CD4-positive, CD25-positive, alpha-beta regulatory T cell (primary cell): ENCODE data around the gene S100A3. TPM values are rescaled to one million over a fixed set of nuclear protein-coding genes. Genes with fewer than 3 reads are reported as not detected.

ENCODE experiments used
- ATAC-seq, 2 donors: fragments of 150-1000 bp; cut with Tn5 transposase; one replicate each; pipeline ENCODE4 v1.10.0; 2021; ENCODE audit warnings: low read depth in 2 of 2, moderate number of reproducible peaks in 2 of 2, moderate library complexity in 1 of 2
- DNase-seq, 3 donors: peaks; one replicate each; pipeline versions ENCODE4 v3.0.0 to v3.0.0-alpha.2; 2012 to 2022; ENCODE audit warnings: mixed read lengths in 1 of 3
- H3K27ac ChIP-seq: one replicate; pipeline ENCODE4 v1.7.0; 2013; ENCODE audit warnings: mild to moderate bottlenecking, low read length; ENCODE audit not compliant: insufficient read depth, poor library complexity, severe bottlenecking
- H3K27me3 ChIP-seq: one replicate; pipeline ENCODE4 v1.7.0; 2013; ENCODE audit warnings: low read length; ENCODE audit not compliant: control insufficient read depth, insufficient read depth
- H3K36me3 ChIP-seq: one replicate; pipeline ENCODE4 v1.7.0; 2013; ENCODE audit warnings: mild to moderate bottlenecking, low read length, moderate library complexity; ENCODE audit not compliant: control insufficient read depth, insufficient read depth
- H3K4me1 ChIP-seq: 2 replicates; pipeline ENCODE4 v1.7.0; 2013; ENCODE audit warnings: mild to moderate bottlenecking, low read length; ENCODE audit not compliant: insufficient read depth, control insufficient read depth, poor library complexity, severe bottlenecking
- H3K4me3 ChIP-seq: one replicate; pipeline ENCODE4 v1.7.0; 2013; ENCODE audit warnings: low read depth, mild to moderate bottlenecking, low read length, moderate library complexity
- H3K9me3 ChIP-seq, 2 experiments: 1 replicate in 1 of 2; 2 replicates in 1 of 2; pipeline ENCODE4 v1.7.0; 2013; ENCODE audit warnings: low read length in 2 of 2, mild to moderate bottlenecking in 1 of 2, moderate library complexity in 1 of 2; ENCODE audit not compliant: control insufficient read depth in 2 of 2
- H3K27ac Mint-ChIP-seq, 3 donors: one replicate each; pipeline ENCODE4 v1.8.0; 2020 to 2022; ENCODE audit warnings: mild to moderate bottlenecking in 3 of 3, mixed read lengths in 3 of 3, moderate library complexity in 2 of 3
- H3K27me3 Mint-ChIP-seq: one replicate; pipeline ENCODE4 v1.8.0; 2022; ENCODE audit warnings: mild to moderate bottlenecking, mixed read lengths
- H3K36me3 Mint-ChIP-seq: one replicate; pipeline ENCODE4 v1.8.0; 2020; ENCODE audit warnings: mixed read lengths
- H3K4me1 Mint-ChIP-seq, 4 donors: one replicate each; pipeline ENCODE4 v1.8.0; 2020 to 2022; ENCODE audit warnings: mixed read lengths in 4 of 4, mild to moderate bottlenecking in 1 of 4
- H3K4me3 Mint-ChIP-seq, 4 donors: one replicate each; pipeline ENCODE4 v1.8.0; 2020 to 2022; ENCODE audit warnings: mild to moderate bottlenecking in 4 of 4, mixed read lengths in 4 of 4, moderate library complexity in 3 of 4
- H3K9me3 Mint-ChIP-seq, 7 donors: one replicate each; pipeline ENCODE4 v1.8.0; 2020 to 2022; ENCODE audit warnings: mixed read lengths in 7 of 7, mild to moderate bottlenecking in 3 of 7, moderate library complexity in 2 of 7
- polyA plus RNA-seq, 4 donors: library from polyadenylated mRNA; unstranded; fragments of 300-500 nt; fragmentation: Illumina TruSeq; gene quantifications; one replicate each; pipeline ENCODE4 v1.2.3, GENCODE V29; 2021
- total RNA-seq: library from RNA; stranded (reverse); gene quantifications from one replicate; pipeline ENCODE4 v1.2.3, GENCODE V29; 2022

The S100A3 gene
- total and polyA plus RNA-seq, 5 donors from 2014 or later, result not detected

DNA sequence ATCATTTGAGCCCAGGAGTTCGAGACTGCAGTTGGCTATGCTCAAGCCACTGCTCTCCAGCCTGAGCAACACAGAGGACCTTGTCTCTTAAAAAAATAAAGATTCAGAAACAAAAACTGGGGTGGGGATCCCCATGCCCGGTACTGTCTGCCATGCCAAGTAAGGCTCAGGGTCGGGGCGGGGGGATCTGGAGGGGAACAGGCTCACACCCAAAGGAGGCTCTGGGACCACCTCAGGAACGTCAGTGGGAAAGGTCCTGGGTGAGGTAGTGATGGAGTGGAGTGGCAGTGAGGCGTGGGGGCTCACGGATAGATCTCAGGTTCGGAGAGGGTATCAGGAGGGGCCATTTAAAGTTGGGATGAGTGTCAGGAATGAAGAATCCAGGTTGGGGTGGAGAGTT, 2.7 kb downstream of the S100A3 start:
- H3K4me3 ChIP-seq, result peak overlapping the region; percentile 93
- DNase-seq (no peak), ATAC-seq (no peak)
- Mint-ChIP-seq H3K4me1 (peaks cover 5 to 70% (median 39%) of the 10 kb centered on the region in 4 donors), H3K36me3 (peaks cover 28% of the 10 kb centered on the region), H3K4me3 (peak overlapping the region in 3 of 4 donors; percentile 97 to 100 (median 97)), H3K27me3 (no peaks in the 10 kb centered on the region), H3K27ac (peak overlapping the region; percentile 97 to 99 (median 98)), H3K9me3 (no peaks in the 10 kb centered on the region)
- H3K36me3 ChIP-seq, result peaks cover 16% of the 10 kb centered on the region
- no peaks in the 10 kb centered on the region for H3K27me3 ChIP-seq
- H3K27ac ChIP-seq, result peak overlapping the region; percentile 82
- no peaks in the 10 kb centered on the region for H3K9me3 ChIP-seq
- H3K4me1 ChIP-seq, result peaks cover 59% of the 10 kb centered on the region

DNA sequence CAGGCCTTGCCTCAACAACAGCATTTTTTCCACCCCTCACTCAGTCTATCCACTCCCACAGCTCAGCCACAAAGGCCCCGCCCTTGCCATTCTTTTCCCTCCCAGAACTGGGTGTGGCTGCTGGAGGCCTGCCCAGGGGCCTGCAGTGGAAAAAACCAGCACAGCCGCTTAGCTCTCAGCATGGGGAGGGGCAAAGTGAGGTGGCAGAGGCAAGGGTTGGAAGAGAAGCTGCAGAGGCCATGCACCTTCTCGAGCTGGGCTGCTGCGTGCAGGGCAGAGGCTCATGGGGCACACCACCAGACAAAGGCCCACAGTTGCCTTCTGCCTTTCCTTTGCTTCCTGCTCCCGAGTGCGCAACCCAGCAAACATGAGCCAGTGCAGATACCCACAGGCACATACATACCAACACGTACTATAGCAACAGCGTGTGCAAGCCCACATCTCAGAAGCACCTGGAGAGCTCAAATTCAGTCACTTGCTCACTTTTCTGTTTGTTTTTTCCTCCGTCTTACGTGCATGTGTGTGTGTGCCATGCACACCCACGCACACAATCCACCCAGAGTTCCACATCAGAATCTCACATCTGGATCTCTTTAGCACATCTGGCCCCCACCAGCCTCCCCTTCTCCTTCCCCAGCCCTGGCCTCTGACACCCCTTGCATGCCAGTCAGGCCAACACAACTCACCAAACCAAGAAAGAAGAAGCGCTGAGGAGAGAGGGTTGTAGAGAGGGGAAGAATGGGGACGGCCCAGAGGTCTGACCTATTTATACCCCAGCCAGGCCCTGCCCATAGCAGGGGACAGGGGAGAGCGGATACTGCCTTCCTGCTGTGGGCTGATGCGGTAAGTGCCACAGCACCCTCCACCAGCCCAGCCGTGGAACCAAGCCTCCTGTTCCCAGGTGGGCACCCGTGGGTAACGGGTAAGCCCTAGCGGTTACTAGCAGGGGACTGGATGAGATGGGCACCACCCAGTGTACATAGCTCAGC, 3.7 kb downstream of the S100A3 start, which contains the start of gene S100A4:
Gene S100A4 (minus strand): TSS at position 740 of the 989 bp plus-strand sequence. CDS start 1,012 bp downstream, outside the sequence.
- peak within 1 kb of the TSS; percentile 97 to 100 (median 98) for H3K4me3 Mint-ChIP-seq
- Histone ChIP-seq H3K27ac (peak within 1 kb of the TSS; percentile 82), H3K4me3 (peak within 1 kb of the TSS; percentile 93), H3K4me1 (peaks cover 69% of the 10 kb centered on the region), H3K9me3 (no peaks in the 10 kb centered on the region), H3K36me3 (peaks cover 16% of the 10 kb centered on the region), H3K27me3 (no peaks in the 10 kb centered on the region)
- DNase-seq (peak; percentile 75 to 95 (median 81)), ATAC-seq (peak; percentile 69 to 77)
- peaks cover 31% of the 10 kb centered on the region for H3K36me3 Mint-ChIP-seq
- H3K27me3 Mint-ChIP-seq, result no peaks in the 10 kb centered on the region
- H3K4me1 Mint-ChIP-seq, result peaks cover 5 to 80% (median 47%) of the 10 kb centered on the region in 4 donors
- no peaks in the 10 kb centered on the region for H3K9me3 Mint-ChIP-seq
- H3K27ac Mint-ChIP-seq, result peak within 1 kb of the TSS; percentile 97 to 99 (median 98)

DNA sequence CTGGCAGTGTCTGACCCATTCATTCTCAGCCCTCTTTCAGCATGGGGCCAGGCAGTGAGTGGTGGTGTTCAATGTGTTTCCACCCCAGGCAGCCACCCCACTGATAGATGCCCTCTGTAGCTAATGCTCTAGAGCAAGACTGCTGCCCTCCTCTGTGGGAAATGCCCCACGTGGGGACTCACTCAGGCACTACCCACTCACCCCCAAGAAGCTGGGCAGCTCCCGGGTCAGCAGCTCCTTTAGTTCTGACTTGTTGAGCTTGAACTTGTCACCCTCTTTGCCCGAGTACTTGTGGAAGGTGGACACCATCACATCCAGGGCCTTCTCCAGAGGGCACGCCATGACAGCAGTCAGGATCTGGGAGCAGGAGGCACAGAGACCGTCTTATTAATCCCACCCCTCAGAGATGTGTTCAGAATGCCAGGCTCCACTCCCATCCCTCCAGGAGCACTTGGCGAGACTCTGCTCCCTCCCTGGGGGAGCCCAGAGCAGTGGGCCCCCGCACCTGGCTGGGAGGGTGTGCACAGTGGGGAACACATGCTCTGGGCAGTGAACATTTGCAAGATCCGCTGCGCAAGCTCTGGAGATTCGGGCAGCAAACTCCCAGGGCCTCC, 4.5 kb downstream of the S100A3 start:
- DNase-seq (no peak), ATAC-seq (no peak)
- Histone ChIP-seq H3K27ac (peak overlapping the region; percentile 82), H3K27me3 (no peaks in the 10 kb centered on the region), H3K9me3 (no peaks in the 10 kb centered on the region), H3K36me3 (peaks cover 16% of the 10 kb centered on the region), H3K4me1 (peaks cover 77% of the 10 kb centered on the region), H3K4me3 (peak overlapping the region; percentile 93)
- no peaks in the 10 kb centered on the region for H3K27me3 Mint-ChIP-seq
- peaks cover 35% of the 10 kb centered on the region for H3K36me3 Mint-ChIP-seq
- H3K4me3 Mint-ChIP-seq, result peak overlapping the region; percentile 97 to 100 (median 98)
- H3K4me1 Mint-ChIP-seq, result peaks cover 6 to 85% (median 55%) of the 10 kb centered on the region in 4 donors
- no peaks in the 10 kb centered on the region for H3K9me3 Mint-ChIP-seq
- peak overlapping the region; percentile 97 to 99 (median 98) for H3K27ac Mint-ChIP-seq

DNA sequence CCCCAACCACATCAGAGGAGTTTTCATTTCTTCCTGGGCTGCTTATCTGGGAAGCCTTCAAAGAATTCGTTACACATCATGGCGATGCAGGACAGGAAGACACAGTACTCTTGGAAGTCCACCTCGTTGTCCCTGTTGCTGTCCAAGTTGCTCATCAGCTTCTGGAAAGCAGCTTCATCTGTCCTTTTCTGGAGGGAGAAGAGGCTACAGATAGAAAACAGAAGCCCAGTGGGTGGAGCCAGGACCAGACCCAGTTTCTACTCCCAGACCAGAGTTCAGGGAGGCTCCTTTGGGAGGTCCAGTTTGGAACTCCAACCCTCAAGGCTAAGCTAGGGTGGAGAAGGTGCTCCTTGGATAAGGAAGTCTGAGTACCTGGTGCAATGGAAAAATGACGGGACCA, 5.3 kb downstream of the S100A3 start:
- Mint-ChIP-seq H3K9me3 (no peaks in the 10 kb centered on the region), H3K36me3 (peaks cover 35% of the 10 kb centered on the region), H3K4me1 (peaks cover 8 to 86% (median 60%) of the 10 kb centered on the region in 4 donors), H3K4me3 (peak overlapping the region; percentile 97 to 100 (median 98)), H3K27me3 (no peaks in the 10 kb centered on the region), H3K27ac (peak overlapping the region; percentile 97 to 99 (median 98))
- Histone ChIP-seq H3K27me3 (no peaks in the 10 kb centered on the region), H3K9me3 (no peaks in the 10 kb centered on the region), H3K36me3 (peaks cover 16% of the 10 kb centered on the region), H3K27ac (peak overlapping the region; percentile 82), H3K4me1 (peaks cover 79% of the 10 kb centered on the region), H3K4me3 (peak overlapping the region; percentile 93)
- DNase-seq, result no peak
- ATAC-seq, result no peak

DNA sequence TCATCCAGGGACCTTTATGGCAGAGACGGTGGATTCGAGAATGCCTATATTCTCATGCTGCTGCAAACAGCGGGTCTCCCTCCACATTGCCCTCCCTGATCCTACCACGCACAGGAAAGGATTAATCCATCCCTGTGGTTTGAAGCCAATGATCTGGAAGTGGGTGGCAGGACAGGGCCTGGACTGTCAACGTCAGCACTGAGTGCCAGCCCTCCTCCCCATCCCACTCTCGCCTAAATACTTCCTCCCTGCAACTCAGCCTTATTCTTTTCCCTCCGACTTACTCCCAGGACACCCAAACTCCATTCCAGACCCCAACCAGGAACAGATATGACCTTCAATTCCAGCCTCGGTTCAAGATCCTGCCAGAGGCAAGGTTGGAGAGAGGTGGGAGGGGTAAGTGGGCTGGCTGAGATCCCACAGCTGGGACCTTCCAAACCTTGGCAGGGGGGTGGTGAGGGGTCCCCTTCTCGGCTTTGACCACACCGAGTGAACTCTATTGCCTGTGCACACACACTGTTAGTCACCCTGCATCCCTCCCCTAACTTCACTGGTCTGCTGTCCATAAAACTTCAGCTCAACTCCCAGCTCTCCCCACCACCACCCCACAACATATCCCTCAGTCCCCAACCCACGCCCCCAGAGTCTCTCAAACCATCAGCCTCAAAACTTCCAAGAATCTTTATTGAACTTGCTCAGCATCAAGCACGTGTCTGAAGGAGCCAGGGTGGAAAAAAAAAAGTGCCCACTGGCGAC, 5.9 kb downstream of the S100A3 start:
- ATAC-seq (no peak), DNase-seq (no peak)
- Mint-ChIP-seq H3K27me3 (no peaks in the 10 kb centered on the region), H3K4me1 (peaks cover 8 to 86% (median 62%) of the 10 kb centered on the region in 4 donors), H3K9me3 (no peaks in the 10 kb centered on the region), H3K4me3 (peak overlapping the region; percentile 97 to 100 (median 98)), H3K36me3 (peaks cover 35% of the 10 kb centered on the region), H3K27ac (peak overlapping the region; percentile 97 to 99 (median 98))
- H3K4me3 ChIP-seq, result peak overlapping the region; percentile 93
- H3K4me1 ChIP-seq, result peaks cover 79% of the 10 kb centered on the region
- H3K27me3 ChIP-seq, result no peaks in the 10 kb centered on the region
- H3K27ac ChIP-seq, result peak overlapping the region; percentile 82
- H3K36me3 ChIP-seq, result peaks cover 16% of the 10 kb centered on the region
- H3K9me3 ChIP-seq, result no peaks in the 10 kb centered on the region

DNA sequence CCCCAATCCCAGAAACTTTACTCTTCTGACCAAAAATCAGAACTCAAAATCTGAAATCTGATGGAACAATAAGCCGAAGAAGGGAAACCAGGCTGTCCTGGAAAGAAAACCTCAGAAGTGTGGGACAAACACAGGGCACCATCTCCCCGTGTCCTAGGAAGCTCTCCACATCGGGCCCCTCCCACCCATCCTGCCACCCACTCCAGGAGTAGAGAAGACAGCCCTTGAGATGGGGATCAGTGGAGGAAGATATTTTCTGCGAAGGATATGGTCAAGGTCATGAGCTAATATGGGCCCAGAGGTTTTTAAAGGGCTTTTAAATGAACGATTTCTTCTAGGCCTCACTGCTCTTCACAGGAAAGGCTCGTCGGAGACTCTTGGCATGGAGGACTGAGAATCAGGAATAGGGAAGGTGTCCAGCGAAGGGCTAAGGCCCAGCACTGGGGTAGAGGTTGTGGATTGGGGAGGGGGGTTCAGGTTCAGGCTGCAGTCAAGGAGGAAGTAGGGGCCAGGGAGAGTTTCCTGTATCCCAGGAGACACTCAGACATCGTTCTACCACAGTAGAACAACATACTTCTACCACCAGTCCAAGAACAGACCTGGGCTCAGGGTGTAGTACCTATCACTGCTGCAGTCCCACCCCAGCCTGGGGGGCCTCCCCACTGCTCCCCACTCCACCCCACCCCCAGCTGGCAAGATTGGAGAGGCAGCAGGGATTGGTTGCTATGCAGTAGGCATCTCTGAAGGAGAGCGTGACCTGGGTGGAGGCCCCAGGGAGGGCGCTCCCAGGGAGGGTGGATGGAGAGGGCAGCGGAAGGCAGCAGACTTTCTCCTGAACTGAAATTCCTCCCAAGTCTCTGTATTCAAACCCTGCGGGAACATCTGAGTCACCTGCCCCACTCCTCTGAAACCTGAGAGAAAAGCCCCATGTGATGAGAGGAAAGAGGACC, 7.1 kb downstream of the S100A3 start:
- peak overlapping the region; percentile 83 to 97 (median 87) for H3K4me3 Mint-ChIP-seq
- H3K27ac Mint-ChIP-seq, result peak overlapping the region; percentile 97 to 99 (median 98)
- H3K9me3 ChIP-seq, result no peaks in the 10 kb centered on the region
- H3K27me3 Mint-ChIP-seq, result no peaks in the 10 kb centered on the region
- no peaks in the 10 kb centered on the region for H3K27me3 ChIP-seq
- H3K9me3 Mint-ChIP-seq, result no peaks in the 10 kb centered on the region
- peaks cover 77% of the 10 kb centered on the region for H3K4me1 ChIP-seq
- DNase-seq (no peak), ATAC-seq (no peak)
- peaks cover 8 to 94% (median 66%) of the 10 kb centered on the region in 4 donors for H3K4me1 Mint-ChIP-seq
- H3K27ac ChIP-seq, result peak overlapping the region; percentile 82
- H3K36me3 Mint-ChIP-seq, result peaks cover 35% of the 10 kb centered on the region
- H3K36me3 ChIP-seq, result peaks cover 16% of the 10 kb centered on the region
- H3K4me3 ChIP-seq, result peak overlapping the region; percentile 45
